Liver (tissue), 9 donors: Measurements from ENCODE around the gene MKKS. TPM values are rescaled to one million over a fixed set of nuclear protein-coding genes. Genes with fewer than 3 reads are reported as not detected.
A peak's percentile ranks its signal among the peaks of the same experiment; 100 is the strongest.

Source experiments
- DNase-seq: peaks from one replicate; pipeline ENCODE4 v3.0.0-alpha.2; 2017; ENCODE audit warnings: low spot score
- H3K27ac ChIP-seq, 2 donors: one replicate each; pipeline ENCODE4 v1.7.0; 2013; ENCODE audit warnings: inconsistent platforms in 2 of 2, low read length in 2 of 2, control low read depth in 1 of 2, low read depth in 1 of 2, mild to moderate bottlenecking in 1 of 2
- H3K27me3 ChIP-seq, 4 donors: one replicate each; pipeline versions ENCODE4 v1.6.1 to v1.7.0; 2013; ENCODE audit warnings: low read length in 3 of 4, inconsistent platforms in 1 of 4, mild to moderate bottlenecking in 1 of 4, moderate library complexity in 1 of 4; ENCODE audit not compliant: control insufficient read depth in 4 of 4, insufficient read depth in 4 of 4
- H3K36me3 ChIP-seq, 4 donors: one replicate each; pipeline versions ENCODE4 v1.6.1 to v1.7.0; 2013; ENCODE audit warnings: low read length in 3 of 4, mild to moderate bottlenecking in 3 of 4, low read depth in 1 of 4, moderate library complexity in 1 of 4; ENCODE audit not compliant: control insufficient read depth in 4 of 4, insufficient read depth in 3 of 4
- H3K4me1 ChIP-seq, 4 donors: one replicate each; pipeline versions ENCODE4 v1.6.1 to v1.7.0; 2013; ENCODE audit warnings: low read length in 3 of 4, mild to moderate bottlenecking in 3 of 4, moderate library complexity in 1 of 4; ENCODE audit not compliant: control insufficient read depth in 4 of 4, insufficient read depth in 4 of 4
- H3K4me3 ChIP-seq, 3 donors: one replicate each; pipeline versions ENCODE4 v1.6.1 to v1.7.0; 2013; ENCODE audit warnings: low read length in 3 of 3, control low read depth in 1 of 3, low read depth in 1 of 3, mild to moderate bottlenecking in 1 of 3
- H3K9ac ChIP-seq, 2 donors: one replicate each; pipeline ENCODE4 v1.7.0; 2013; ENCODE audit warnings: low read length in 2 of 2, mild to moderate bottlenecking in 2 of 2, moderate library complexity in 2 of 2, control low read depth in 1 of 2, low read depth in 1 of 2
- H3K9me3 ChIP-seq, 4 donors: one replicate each; pipeline versions ENCODE4 v1.6.1 to v1.7.0; 2013; ENCODE audit warnings: low read length in 3 of 4; ENCODE audit not compliant: control insufficient read depth in 4 of 4
- EGR1 ChIP-seq, 2 donors: IDR thresholded peaks; 2 replicates each; pipeline ENCODE4 v1.6.1; 2016 to 2018; ENCODE audit warnings: antibody characterized with exemption in 2 of 2, low read depth in 2 of 2
- FOXA1 ChIP-seq: IDR thresholded peaks from 2 replicates; pipeline ENCODE4 v1.6.1; 2016; ENCODE audit warnings: antibody characterized with exemption
- FOXA2 ChIP-seq: IDR thresholded peaks from 2 replicates; pipeline ENCODE4 v1.6.1; 2016; ENCODE audit warnings: antibody characterized with exemption
- GABPA ChIP-seq, 2 donors: IDR thresholded peaks in 1 of 2; conservative IDR thresholded peaks in 1 of 2; 2 replicates each; pipeline ENCODE4 v1.6.1; 2016; ENCODE audit warnings: antibody characterized with exemption in 2 of 2, mild to moderate bottlenecking in 1 of 2, moderate library complexity in 1 of 2
- HNF4A ChIP-seq, 2 donors: conservative IDR thresholded peaks; 2 replicates each; pipeline ENCODE4 v1.6.1; 2016; ENCODE audit warnings: antibody characterized with exemption in 2 of 2, mild to moderate bottlenecking in 2 of 2
- HNF4G ChIP-seq: IDR thresholded peaks from 2 replicates; pipeline ENCODE4 v1.6.1; 2016; ENCODE audit warnings: antibody characterized with exemption
- JUND ChIP-seq, 2 donors: IDR thresholded peaks; 2 replicates each; pipeline ENCODE4 v1.6.1; 2016; ENCODE audit warnings: antibody characterized with exemption in 2 of 2
- NR2F2 ChIP-seq: IDR thresholded peaks from 2 replicates; pipeline ENCODE4 v1.6.1; 2016; ENCODE audit warnings: antibody characterized with exemption
- RAD21 ChIP-seq, 2 donors: IDR thresholded peaks; 2 replicates each; pipeline ENCODE4 v1.6.1; 2016; ENCODE audit warnings: antibody characterized with exemption in 2 of 2, mild to moderate bottlenecking in 2 of 2
- RXRA ChIP-seq, 2 donors: IDR thresholded peaks; 2 replicates each; pipeline ENCODE4 v1.6.1; 2017 to 2018; ENCODE audit warnings: antibody characterized with exemption in 2 of 2, mild to moderate bottlenecking in 1 of 2
- SP1 ChIP-seq: IDR thresholded peaks from 2 replicates; pipeline ENCODE4 v1.6.1; 2018; ENCODE audit warnings: antibody characterized with exemption, mild to moderate bottlenecking
- WGBS: extraction: QIAGEN DNeasy Blood & Tissue Kit; methylation state at CpG from one replicate; pipeline ENCODE4 v1.1.7; 2013; 5-methylcytosine and 5-hydroxymethylcytosine counted together
- polyA plus RNA-seq, 2 donors: library from polyadenylated mRNA; stranded (reverse) in 1 of 2; unstranded in 1 of 2; fragments of 200-250 nt in 1 of 2; fragments of >200 nt in 1 of 2; fragmentation: Nextera tagmentation in 1 of 2; extraction: Ambion mirVana in 1 of 2; gene quantifications; one replicate each; pipeline versions ENCODE4 v1.2.1 to v1.2.3, GENCODE V29; 2013 to 2015
- total RNA-seq, 2 donors: library from RNA; depleted of rRNA; stranded (reverse); fragments of >200 nt; gene quantifications; one replicate each; pipeline ENCODE4 v1.2.3, GENCODE V29; 2014
- TF ChIP-seq, protein P1 (sequence below): fragments of 150-350 bp; IDR thresholded peaks from 2 replicates; pipeline ENCODE4 v1.5.1; 2017; ENCODE audit warnings: improper control_type of control experiment, low read depth, low read length; ENCODE audit not compliant: missing input control
- TF ChIP-seq, protein P2 (sequence below): IDR thresholded peaks from 2 replicates; pipeline ENCODE4 v1.6.1; 2016; ENCODE audit warnings: antibody characterized with exemption, mild to moderate bottlenecking
- TF ChIP-seq, protein P3 (sequence below): IDR thresholded peaks from 2 replicates; pipeline ENCODE4 v1.6.1; 2016; ENCODE audit warnings: antibody characterized with exemption
- TF ChIP-seq, protein P4 (sequence below): IDR thresholded peaks from 2 replicates; pipeline ENCODE4 v1.6.1; 2016; ENCODE audit warnings: antibody characterized with exemption
- donor health status: healthy.
- donor health status: healthy.
- donor health status: healthy.
- donor health status: healthy.
- donor health status: healthy.

Gene MKKS
- total and polyA plus RNA-seq, 4 donors: 8.3 to 19.1 (median 14.7) TPM

DNA sequence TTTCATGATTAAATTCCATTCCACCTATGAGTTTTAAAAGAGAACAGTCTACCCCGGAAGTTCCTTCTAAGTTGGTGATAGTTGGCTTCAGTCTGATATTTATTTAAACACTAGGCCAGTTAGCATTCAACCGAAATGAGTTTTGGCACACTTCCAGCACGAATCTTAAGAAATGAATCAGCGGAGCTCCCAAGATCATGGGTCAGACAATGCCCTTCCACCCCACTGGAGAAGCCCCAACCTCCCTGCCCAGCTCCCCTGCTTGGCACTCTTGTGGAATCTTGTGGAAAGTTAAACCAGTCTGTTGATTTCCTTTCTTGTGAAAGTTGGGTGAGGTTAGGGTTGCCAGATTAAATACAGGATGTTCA lies 64.3 kb downstream of the MKKS start:
- H3K4me3 ChIP-seq: peak overlapping the region in 2 of 3 donors; percentile 20 to 31
- no peaks in the 10 kb centered on the region for H3K27me3 ChIP-seq
- DNase-seq: no peak
- no peaks in the 10 kb centered on the region for H3K9me3 ChIP-seq
- H3K4me1 ChIP-seq: peaks cover 9 to 62% (median 44%) of the 10 kb centered on the region in 4 donors
- H3K36me3 ChIP-seq: no peaks in the 10 kb centered on the region
- TF ChIP-seq NR2F2: no peak
- WGBS: 15% methylated on average over 4 of the region's 4 CpGs
- peak overlapping the region; percentile 17 to 56 for H3K27ac ChIP-seq
- peak overlapping the region in 1 of 2 donors; percentile 28 for H3K9ac ChIP-seq

DNA sequence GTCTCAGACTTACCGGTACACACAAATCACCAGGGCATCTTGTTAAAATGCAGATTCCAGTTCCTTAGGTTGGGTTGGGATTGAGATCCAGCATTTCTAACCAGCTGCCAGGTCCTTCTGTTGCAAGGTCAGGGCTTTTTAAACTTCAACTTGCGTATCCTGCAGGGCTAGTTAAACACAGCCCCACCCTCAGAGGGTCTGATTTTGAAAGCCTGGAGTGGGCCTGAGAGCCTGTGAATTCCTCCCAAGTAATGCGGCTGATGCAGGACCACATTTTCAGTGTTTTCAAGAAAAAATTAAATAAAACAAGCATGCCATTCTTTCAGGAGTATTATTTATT lies 65.3 kb downstream of the MKKS start:
- no peaks in the 10 kb centered on the region for H3K27me3 ChIP-seq
- no peaks in the 10 kb centered on the region for H3K36me3 ChIP-seq
- no peak overlapping the region for H3K9ac ChIP-seq
- peak overlapping the region in 1 of 2 donors; percentile 72 for H3K27ac ChIP-seq
- H3K4me3 ChIP-seq: peak overlapping the region in 1 of 3 donors; percentile 35
- no peaks in the 10 kb centered on the region for H3K9me3 ChIP-seq
- 51% methylated on average over 3 of the region's 3 CpGs for WGBS
- peaks cover 7 to 54% (median 43%) of the 10 kb centered on the region in 4 donors for H3K4me1 ChIP-seq
- TF ChIP-seq HNF4G (no peak), NR2F2 (no peak), RXRA (IDR thresholded peaks at IDR 0.05) (no peak), RAD21 (IDR thresholded peaks at IDR 0.05) (no peak), EGR1 (IDR thresholded peaks at IDR 0.05; ENCODE audit: low read depth in 2 of 2) (no peak), FOXA2 (no peak), JUND (IDR thresholded peaks at IDR 0.05) (no peak)
- TF ChIP-seq, protein P1, sequence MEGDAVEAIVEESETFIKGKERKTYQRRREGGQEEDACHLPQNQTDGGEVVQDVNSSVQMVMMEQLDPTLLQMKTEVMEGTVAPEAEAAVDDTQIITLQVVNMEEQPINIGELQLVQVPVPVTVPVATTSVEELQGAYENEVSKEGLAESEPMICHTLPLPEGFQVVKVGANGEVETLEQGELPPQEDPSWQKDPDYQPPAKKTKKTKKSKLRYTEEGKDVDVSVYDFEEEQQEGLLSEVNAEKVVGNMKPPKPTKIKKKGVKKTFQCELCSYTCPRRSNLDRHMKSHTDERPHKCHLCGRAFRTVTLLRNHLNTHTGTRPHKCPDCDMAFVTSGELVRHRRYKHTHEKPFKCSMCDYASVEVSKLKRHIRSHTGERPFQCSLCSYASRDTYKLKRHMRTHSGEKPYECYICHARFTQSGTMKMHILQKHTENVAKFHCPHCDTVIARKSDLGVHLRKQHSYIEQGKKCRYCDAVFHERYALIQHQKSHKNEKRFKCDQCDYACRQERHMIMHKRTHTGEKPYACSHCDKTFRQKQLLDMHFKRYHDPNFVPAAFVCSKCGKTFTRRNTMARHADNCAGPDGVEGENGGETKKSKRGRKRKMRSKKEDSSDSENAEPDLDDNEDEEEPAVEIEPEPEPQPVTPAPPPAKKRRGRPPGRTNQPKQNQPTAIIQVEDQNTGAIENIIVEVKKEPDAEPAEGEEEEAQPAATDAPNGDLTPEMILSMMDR: no peak
- TF ChIP-seq, protein P2, sequence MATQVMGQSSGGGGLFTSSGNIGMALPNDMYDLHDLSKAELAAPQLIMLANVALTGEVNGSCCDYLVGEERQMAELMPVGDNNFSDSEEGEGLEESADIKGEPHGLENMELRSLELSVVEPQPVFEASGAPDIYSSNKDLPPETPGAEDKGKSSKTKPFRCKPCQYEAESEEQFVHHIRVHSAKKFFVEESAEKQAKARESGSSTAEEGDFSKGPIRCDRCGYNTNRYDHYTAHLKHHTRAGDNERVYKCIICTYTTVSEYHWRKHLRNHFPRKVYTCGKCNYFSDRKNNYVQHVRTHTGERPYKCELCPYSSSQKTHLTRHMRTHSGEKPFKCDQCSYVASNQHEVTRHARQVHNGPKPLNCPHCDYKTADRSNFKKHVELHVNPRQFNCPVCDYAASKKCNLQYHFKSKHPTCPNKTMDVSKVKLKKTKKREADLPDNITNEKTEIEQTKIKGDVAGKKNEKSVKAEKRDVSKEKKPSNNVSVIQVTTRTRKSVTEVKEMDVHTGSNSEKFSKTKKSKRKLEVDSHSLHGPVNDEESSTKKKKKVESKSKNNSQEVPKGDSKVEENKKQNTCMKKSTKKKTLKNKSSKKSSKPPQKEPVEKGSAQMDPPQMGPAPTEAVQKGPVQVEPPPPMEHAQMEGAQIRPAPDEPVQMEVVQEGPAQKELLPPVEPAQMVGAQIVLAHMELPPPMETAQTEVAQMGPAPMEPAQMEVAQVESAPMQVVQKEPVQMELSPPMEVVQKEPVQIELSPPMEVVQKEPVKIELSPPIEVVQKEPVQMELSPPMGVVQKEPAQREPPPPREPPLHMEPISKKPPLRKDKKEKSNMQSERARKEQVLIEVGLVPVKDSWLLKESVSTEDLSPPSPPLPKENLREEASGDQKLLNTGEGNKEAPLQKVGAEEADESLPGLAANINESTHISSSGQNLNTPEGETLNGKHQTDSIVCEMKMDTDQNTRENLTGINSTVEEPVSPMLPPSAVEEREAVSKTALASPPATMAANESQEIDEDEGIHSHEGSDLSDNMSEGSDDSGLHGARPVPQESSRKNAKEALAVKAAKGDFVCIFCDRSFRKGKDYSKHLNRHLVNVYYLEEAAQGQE: no peak
- TF ChIP-seq, protein P3, sequence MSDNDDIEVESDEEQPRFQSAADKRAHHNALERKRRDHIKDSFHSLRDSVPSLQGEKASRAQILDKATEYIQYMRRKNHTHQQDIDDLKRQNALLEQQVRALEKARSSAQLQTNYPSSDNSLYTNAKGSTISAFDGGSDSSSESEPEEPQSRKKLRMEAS: no peak
- TF ChIP-seq, protein P4, sequence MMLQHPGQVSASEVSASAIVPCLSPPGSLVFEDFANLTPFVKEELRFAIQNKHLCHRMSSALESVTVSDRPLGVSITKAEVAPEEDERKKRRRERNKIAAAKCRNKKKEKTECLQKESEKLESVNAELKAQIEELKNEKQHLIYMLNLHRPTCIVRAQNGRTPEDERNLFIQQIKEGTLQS: no peak
- no peak for DNase-seq

DNA sequence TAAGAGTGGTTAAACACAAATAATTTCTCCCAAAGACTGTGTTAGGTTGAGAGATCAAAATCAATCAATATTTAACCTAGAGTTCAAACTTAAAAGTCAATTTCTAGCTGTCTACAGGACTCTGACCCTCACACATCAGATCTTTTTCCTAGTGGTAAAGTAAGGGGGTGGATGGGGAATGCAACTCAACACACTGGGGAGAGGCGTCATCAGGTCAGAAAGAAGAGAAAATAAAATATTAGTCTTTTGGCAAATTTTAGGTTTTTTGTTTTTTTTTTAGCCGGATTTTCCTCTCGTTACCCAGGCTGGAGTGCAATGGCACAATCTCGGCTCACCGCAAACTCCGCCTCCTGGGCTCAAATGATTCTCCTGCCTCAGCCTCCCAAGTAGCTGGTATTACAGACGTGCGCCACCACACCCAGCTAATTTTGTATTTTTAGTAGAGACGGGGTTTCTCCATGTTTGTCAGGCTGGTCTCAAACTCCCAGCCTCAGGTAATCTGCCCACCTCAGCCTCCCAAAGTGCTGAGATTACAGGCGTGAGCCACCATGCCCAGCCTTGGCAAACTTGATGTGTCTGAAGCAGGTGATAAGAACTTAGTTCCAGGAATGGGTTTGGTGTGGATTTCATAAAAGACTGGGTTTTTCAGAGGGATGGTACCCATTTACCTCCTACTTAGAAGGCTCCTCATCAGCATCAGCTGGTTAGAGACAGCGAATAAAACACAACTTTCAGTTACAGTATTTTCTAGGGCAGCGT lies 65.9 kb downstream of the MKKS start:
- whole genome bisulfite sequencing: 56% methylated on average over 12 of the region's 12 CpGs
- Histone ChIP-seq H3K9ac (no peak overlapping the region), H3K4me3 (peak overlapping the region in 1 of 3 donors; percentile 35), H3K27ac (peak overlapping the region in 1 of 2 donors; percentile 72), H3K4me1 (peaks cover 7 to 51% (median 43%) of the 10 kb centered on the region in 4 donors), H3K27me3 (no peaks in the 10 kb centered on the region), H3K9me3 (no peaks in the 10 kb centered on the region), H3K36me3 (no peaks in the 10 kb centered on the region)
- no peak for DNase-seq
- TF ChIP-seq SP1: peak; percentile 89
- TF ChIP-seq, protein P4: peak; percentile 42
- peak in 1 of 2 donors; percentile 40 for TF ChIP-seq GABPA (IDR thresholded peaks at IDR 0.05 in 1 of 2, conservative IDR thresholded peaks at IDR 0.05 in 1 of 2)
- TF ChIP-seq FOXA1: no peak
- TF ChIP-seq, protein P1: peak; percentile 25
- peak; percentile 92 to 95 for TF ChIP-seq HNF4A (conservative IDR thresholded peaks at IDR 0.05)
